Measurements from ENCODE around the gene TVP23C. TPM values are rescaled to one million over a fixed set of nuclear protein-coding genes. Genes with fewer than 3 reads are reported as not detected.
"Not testable (repeated sequence)": the region's sequence is repeated elsewhere in the genome, so short reads cannot be mapped to it uniquely, and the experiment has no call there.

Gene TVP23C
- total RNA-seq, 2 donors from 2014 or later, result 26.9 to 55.9 TPM

DNA sequence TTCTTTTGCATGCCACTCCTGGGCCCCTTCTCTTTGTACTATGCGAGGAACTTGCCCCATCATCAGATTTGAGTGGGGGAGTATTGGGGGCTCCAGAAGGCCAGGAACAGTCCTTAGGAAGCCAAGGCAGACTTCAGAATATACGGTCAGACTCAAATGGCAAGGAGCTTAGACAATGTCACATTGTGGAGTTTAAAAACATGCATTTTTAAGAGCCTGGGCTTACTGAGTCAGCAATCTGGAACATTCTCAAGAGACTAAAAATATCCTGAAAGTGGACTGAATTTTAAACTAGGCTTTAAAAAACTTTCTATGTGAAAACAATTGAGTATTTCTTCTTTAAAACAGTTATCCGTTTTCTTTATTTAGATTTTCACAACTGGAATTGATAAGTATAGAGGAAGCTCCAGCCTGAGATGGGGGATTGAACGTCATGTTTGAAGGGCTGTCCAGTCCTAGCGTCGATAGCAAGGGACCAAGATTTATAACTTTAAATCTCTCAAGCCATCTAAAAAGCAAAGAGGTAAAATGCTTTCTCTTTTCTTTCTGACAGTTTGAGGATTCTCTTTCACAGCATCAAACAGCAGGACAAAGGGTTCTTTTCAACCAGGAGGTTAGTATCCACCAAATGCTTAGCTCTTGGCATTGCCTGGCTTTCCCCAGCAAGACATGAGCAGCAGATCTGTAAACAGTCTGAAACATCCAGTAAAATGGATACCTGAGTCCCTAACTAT, 50.1 kb downstream of the TVP23C start:
- DNase-seq (ENCODE audit: low spot score) (no peak), ATAC-seq (no peak)
- no peaks in the 10 kb centered on the region for H3K9me3 Mint-ChIP-seq
- H3K36me3 Mint-ChIP-seq, result peaks cover 19% of the 10 kb centered on the region
- H3K27me3 Mint-ChIP-seq, result no peaks in the 10 kb centered on the region
- H3K27ac Mint-ChIP-seq, result no peak overlapping the region
- H3K4me3 Mint-ChIP-seq, result no peak overlapping the region
- peaks cover 0 to 9% of the 10 kb centered on the region in 2 donors for H3K4me1 Mint-ChIP-seq (ENCODE audit: low read depth in 2 of 2)

DNA sequence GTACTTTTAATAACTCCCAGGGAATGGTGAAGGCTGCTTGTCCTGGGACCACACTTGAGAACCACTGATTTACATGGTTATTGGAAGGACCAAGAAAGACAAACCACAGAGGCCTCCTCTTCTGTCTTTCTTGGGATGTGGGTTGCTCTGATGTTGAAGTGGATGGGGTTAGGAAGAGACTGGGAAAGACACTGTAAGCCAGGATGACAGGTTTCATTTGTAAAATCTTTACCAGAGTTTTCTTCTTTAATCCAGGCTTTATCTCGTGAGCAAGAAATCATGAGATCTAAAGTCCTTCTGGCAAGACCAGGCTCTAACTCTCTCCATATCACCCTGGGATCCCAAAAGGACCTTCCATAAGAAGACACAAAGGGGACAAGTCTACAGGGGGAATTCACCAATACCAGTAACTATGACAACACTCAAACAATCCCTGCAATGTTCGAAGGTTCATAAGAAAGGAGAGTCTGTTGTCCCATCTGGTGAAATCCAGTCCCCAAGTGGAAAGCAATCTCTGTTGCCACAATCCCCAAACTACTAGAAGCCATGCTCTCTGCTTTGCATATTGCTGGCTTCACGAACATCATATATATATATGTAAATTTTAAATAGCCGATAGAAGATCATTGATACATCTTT, 51.1 kb downstream of the TVP23C start:
- no peak overlapping the region for H3K4me3 Mint-ChIP-seq
- no peak for DNase-seq (ENCODE audit: low spot score)
- no peaks in the 10 kb centered on the region for H3K9me3 Mint-ChIP-seq
- peak overlapping the region in 1 of 2 donors; percentile 22 for H3K27ac Mint-ChIP-seq
- peaks cover 0 to 9% of the 10 kb centered on the region in 2 donors for H3K4me1 Mint-ChIP-seq (ENCODE audit: low read depth in 2 of 2)
- ATAC-seq, result no peak
- H3K36me3 Mint-ChIP-seq, result peaks cover 19% of the 10 kb centered on the region
- no peaks in the 10 kb centered on the region for H3K27me3 Mint-ChIP-seq

DNA sequence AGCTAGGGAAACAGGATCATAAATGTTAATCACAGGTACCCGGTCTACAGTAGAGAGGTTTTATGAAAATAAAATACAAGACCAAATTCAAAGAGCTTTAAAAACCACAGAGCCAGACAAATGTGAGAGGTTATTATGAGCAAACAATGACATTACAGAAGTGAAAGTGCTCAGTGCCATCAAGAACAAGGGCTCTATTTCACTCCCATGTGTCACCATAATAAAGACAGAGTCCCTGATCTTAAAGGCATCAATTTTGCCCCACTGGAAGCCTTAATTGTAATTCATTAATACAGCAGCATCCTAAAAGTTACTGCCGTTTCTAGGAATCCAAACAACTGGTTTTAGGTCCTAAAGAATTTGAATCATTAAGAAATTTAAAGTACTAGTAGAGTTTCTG, 52.1 kb downstream of the TVP23C start:
- no peak overlapping the region for H3K27ac Mint-ChIP-seq
- peaks cover 0 to 9% of the 10 kb centered on the region in 2 donors for H3K4me1 Mint-ChIP-seq (ENCODE audit: low read depth in 2 of 2)
- DNase-seq (ENCODE audit: low spot score) (no peak), ATAC-seq (no peak)
- H3K36me3 Mint-ChIP-seq, result peaks cover 13% of the 10 kb centered on the region
- H3K27me3 Mint-ChIP-seq, result no peaks in the 10 kb centered on the region
- no peak overlapping the region for H3K4me3 Mint-ChIP-seq
- no peaks in the 10 kb centered on the region for H3K9me3 Mint-ChIP-seq

DNA sequence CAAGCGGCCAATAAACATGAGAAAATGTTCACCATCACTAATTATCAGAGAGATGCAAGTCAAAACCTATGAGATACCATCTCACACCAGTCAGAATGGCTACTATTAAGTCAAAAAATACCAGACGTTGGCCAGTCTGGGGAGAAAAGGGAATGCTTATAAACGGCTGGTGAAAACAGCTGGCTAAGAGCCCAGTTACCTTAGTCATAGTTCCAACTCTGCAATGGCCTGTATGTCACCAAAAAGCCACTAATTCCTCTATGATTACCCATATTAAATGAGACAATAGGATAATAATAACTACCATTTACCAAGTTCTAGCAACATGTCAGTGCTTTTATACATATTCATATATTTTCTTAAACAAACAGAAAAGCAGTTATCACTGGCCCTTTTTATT, 52.9 kb downstream of the TVP23C start:
- no peak overlapping the region for H3K27ac Mint-ChIP-seq
- H3K4me1 Mint-ChIP-seq (ENCODE audit: low read depth in 2 of 2), result peaks cover 0 to 9% of the 10 kb centered on the region in 2 donors
- H3K36me3 Mint-ChIP-seq, result peaks cover 9% of the 10 kb centered on the region
- ATAC-seq (no peak), DNase-seq (ENCODE audit: low spot score) (no peak)
- H3K4me3 Mint-ChIP-seq, result no peak overlapping the region
- no peaks in the 10 kb centered on the region for H3K27me3 Mint-ChIP-seq
- no peaks in the 10 kb centered on the region for H3K9me3 Mint-ChIP-seq

DNA sequence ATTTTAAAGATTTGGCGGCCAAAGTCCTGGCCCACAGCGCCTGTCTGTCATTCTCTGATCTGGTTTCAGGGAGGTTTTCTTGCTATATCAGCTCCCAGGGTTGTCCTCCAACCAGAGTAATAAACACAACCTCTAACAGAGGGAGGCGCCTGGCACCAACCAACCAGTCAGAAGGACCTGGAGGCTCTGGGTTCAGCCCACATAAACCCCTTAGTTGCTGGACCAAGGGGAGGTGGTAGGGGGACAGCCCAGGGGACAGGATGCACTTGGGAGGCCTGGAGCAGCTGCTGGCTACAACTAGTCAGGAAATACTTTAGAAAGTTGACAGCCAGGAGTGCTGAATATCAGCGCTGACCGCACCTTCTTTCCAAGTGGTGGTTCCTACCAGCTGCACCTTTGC, 54.2 kb downstream of the TVP23C start:
- peaks cover 0 to 13% of the 10 kb centered on the region in 2 donors for H3K4me1 Mint-ChIP-seq (ENCODE audit: low read depth in 2 of 2)
- H3K9me3 Mint-ChIP-seq, result no peaks in the 10 kb centered on the region
- H3K27me3 Mint-ChIP-seq, result no peaks in the 10 kb centered on the region
- H3K27ac Mint-ChIP-seq, result no peak overlapping the region
- no peak for DNase-seq (ENCODE audit: low spot score)
- peaks cover 9% of the 10 kb centered on the region for H3K36me3 Mint-ChIP-seq
- no peak overlapping the region for H3K4me3 Mint-ChIP-seq
- ATAC-seq, result no peak

DNA sequence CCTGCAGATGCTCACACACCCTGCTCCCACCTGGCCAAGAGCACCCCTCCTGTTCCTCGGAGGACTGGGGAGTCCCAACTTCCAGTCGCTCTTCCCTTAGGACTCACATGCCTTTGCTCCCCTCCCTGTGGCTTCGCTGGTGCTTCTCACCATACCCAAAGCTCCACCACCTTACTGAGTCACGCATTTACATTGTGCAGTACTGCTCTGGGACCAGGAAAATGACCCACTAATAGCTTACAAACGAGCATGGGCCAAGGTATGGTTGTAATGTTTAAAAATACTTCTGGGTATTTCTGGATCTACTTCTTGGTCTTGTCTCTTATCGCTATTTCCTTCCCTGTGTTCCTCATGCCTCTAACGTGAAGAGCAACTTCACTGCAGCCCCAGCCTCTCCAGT, 54.8 kb downstream of the TVP23C start:
- H3K27me3 Mint-ChIP-seq, result no peaks in the 10 kb centered on the region
- no peaks in the 10 kb centered on the region for H3K9me3 Mint-ChIP-seq
- H3K36me3 Mint-ChIP-seq, result peaks cover 9% of the 10 kb centered on the region
- peaks cover 3 to 17% of the 10 kb centered on the region in 2 donors for H3K4me1 Mint-ChIP-seq (ENCODE audit: low read depth in 2 of 2)
- no peak overlapping the region for H3K27ac Mint-ChIP-seq
- ATAC-seq, result no peak
- H3K4me3 Mint-ChIP-seq, result no peak overlapping the region
- DNase-seq (ENCODE audit: low spot score), result no peak

DNA sequence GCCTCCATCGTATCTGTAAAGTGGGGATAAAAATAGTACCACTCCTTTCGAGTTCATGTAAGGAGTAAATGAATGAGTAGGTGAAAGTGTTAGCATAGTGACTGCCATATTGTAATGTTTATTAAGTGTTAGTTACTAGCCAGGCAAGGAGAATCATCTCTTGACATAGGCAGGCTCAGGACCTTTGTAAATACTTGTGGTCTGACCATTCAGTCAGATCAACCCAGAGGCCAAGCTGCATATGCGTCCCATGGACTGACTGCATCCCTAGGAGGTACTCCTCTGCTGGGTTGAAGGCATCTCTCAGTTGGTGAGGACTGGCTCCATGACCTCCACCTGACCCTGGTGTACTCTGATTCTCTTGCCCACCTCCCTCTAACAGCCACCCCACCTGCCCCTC, 55.4 kb downstream of the TVP23C start:
- no peaks in the 10 kb centered on the region for H3K27me3 Mint-ChIP-seq
- ATAC-seq (no peak), DNase-seq (ENCODE audit: low spot score) (no peak)
- H3K4me1 Mint-ChIP-seq (ENCODE audit: low read depth in 2 of 2), result peaks cover 6 to 19% of the 10 kb centered on the region in 2 donors
- no peak overlapping the region for H3K4me3 Mint-ChIP-seq
- H3K9me3 Mint-ChIP-seq, result no peaks in the 10 kb centered on the region
- H3K27ac Mint-ChIP-seq, result no peak overlapping the region
- H3K36me3 Mint-ChIP-seq, result peaks cover 9% of the 10 kb centered on the region

DNA sequence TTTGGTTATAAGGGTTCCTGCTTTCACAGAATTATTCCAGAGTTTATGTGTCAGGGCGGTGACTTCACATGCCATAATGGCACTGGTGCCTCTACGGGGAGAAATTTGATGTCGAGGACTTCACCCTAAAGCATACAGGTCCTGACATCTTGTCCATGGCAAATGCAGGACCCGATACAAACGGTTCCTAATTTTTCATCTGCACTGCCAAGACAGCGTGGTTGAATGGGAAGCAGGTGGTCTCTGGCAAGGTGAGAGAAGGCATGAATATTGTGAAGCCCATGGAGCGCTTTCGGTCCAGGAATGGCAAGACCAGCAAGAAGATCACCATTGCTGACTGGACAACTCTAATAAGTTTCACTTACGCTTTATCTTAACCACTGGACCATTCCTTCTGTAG, 56.3 kb downstream of the TVP23C start:
- no peaks in the 10 kb centered on the region for H3K9me3 Mint-ChIP-seq
- DNase-seq (ENCODE audit: low spot score) (no peak), ATAC-seq (no peak)
- peaks cover 6% of the 10 kb centered on the region for H3K36me3 Mint-ChIP-seq
- H3K4me3 Mint-ChIP-seq, result no peak overlapping the region
- H3K27ac Mint-ChIP-seq, result no peak overlapping the region
- H3K27me3 Mint-ChIP-seq, result no peaks in the 10 kb centered on the region
- peaks cover 11 to 21% of the 10 kb centered on the region in 2 donors for H3K4me1 Mint-ChIP-seq (ENCODE audit: low read depth in 2 of 2)

DNA sequence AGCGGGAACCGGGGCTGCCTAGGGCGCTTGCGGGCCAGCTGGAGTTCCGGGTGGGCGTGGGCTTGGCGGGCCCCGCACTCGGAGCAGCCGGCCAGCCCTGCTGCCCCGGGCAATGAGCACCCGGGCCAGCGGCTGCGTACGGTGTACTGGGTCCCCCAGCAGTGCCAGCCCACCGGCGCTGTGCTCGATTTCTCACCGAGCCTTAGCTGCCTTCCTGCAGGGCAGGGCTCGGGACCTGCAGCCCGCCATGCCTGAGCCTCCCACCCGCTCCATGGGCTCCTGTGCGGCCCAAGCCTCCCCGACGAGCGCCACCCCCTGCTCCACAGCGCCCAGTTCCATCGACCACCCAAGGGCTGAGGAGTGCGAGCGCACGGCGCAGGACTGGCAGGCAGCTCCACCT, 57.6 kb downstream of the TVP23C start:
- H3K4me3 Mint-ChIP-seq; DNase-seq (ENCODE audit: low spot score); H3K9me3 Mint-ChIP-seq; ATAC-seq; H3K36me3 Mint-ChIP-seq; H3K27ac Mint-ChIP-seq; H3K27me3 Mint-ChIP-seq: not testable (repeated sequence)
- H3K4me1 Mint-ChIP-seq (ENCODE audit: low read depth in 2 of 2), result peaks cover 11 to 23% of the 10 kb centered on the region in 2 donors

DNA sequence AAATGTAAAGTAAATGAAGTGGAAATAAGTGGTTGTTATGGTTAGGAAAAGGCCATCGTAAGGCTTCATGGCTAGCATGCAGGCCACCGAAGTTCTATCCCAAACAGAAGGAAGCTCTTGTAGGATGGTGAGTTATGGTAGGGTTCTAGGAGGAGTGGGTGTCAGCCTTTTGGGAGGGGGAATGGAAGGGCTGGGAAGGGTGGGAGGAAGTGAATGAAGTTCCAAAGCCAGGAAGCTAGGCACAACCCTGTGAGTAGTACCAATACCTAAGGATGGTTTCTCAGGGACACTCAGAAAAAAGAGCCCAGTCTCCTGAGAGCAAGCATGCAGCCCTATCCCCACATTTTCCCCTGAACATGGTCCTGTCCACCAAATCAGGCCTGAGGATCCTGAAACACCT, 59.6 kb downstream of the TVP23C start:
- no peak overlapping the region for H3K27ac Mint-ChIP-seq
- no peak overlapping the region for H3K4me3 Mint-ChIP-seq
- ATAC-seq, result no peak
- no peak for DNase-seq (ENCODE audit: low spot score)
- H3K27me3 Mint-ChIP-seq, result no peaks in the 10 kb centered on the region
- H3K9me3 Mint-ChIP-seq, result no peaks in the 10 kb centered on the region
- peaks cover 11 to 26% of the 10 kb centered on the region in 2 donors for H3K4me1 Mint-ChIP-seq (ENCODE audit: low read depth in 2 of 2)
- H3K36me3 Mint-ChIP-seq, result no peaks in the 10 kb centered on the region

DNA sequence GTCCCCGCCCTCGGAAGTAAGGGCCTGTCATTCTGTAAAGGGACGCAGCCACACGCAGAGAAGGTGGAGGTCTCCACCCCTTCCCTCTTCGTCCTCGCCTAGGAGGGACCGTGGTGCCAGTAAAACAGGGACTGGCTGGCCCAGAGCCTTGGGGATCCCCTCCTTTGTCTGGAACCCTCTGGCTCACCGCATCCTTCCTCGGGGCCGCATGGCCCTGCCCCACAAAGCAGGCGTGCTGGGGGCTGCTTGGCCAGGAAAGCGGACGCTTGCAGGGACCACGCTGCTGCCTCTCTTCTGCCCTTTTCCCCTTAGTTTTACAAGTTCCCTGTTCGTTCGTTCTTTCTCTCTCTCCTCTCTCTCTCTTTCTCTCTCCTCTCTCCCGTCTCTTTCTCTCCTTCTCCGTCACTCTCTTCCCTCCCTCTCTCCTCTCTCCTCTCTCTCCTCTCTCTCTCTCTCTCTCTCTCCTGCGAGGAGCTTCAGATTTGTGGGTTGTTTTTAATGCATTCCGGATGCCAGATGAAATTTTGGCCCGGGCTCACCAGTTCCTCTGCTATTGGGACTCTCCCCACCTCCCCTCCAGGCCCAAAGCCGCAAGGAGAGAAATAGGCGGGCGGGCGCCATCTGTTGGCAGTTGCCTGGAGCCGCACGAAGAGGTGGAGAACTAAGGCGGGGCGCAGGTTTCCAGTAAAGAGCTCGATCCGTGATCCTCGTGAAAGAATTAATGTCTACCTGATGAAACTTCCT, 60.7 kb downstream of the TVP23C start:
- Mint-ChIP-seq H3K27ac (peak overlapping the region in 1 of 2 donors; percentile 54), H3K27me3 (no peaks in the 10 kb centered on the region), H3K4me3 (no peak overlapping the region)

DNA sequence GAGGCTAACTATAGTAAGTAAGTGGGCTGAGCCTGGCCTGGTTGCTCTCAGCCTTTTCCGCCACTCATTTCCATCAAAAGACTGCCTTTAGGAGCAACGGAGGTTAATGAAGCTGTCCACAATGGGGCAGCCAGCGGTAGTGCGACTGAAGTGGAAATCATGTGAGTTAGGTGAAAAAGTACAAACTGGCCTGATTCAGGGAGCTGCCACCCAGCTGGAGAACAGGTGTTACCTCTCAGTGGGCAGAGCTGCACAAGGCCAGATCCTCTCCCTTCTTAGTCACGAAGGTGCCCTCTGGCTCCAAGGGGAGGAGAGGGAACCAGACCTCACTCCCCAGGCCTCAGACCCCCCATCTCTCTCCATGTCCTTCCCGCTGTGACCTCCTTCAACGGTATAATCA, 61.5 kb downstream of the TVP23C start:
- H3K36me3 Mint-ChIP-seq, result peaks cover 3% of the 10 kb centered on the region
- DNase-seq (ENCODE audit: low spot score), result no peak
- H3K4me1 Mint-ChIP-seq (ENCODE audit: low read depth in 2 of 2), result peaks cover 11 to 25% of the 10 kb centered on the region in 2 donors
- no peak for ATAC-seq
- no peak overlapping the region for H3K4me3 Mint-ChIP-seq
- no peaks in the 10 kb centered on the region for H3K9me3 Mint-ChIP-seq
- H3K27me3 Mint-ChIP-seq, result no peaks in the 10 kb centered on the region
- H3K27ac Mint-ChIP-seq, result no peak overlapping the region

More for the DNA sequence above, 60.7 kb downstream of the TVP23C start:
- ATAC-seq, result peak; percentile 76 to 81
- Mint-ChIP-seq H3K36me3 (no peaks in the 10 kb centered on the region), H3K4me1 (ENCODE audit: low read depth in 2 of 2) (peaks cover 11 to 23% of the 10 kb centered on the region in 2 donors), H3K9me3 (no peaks in the 10 kb centered on the region)
- peak; percentile 65 for DNase-seq (ENCODE audit: low spot score)

DNA sequence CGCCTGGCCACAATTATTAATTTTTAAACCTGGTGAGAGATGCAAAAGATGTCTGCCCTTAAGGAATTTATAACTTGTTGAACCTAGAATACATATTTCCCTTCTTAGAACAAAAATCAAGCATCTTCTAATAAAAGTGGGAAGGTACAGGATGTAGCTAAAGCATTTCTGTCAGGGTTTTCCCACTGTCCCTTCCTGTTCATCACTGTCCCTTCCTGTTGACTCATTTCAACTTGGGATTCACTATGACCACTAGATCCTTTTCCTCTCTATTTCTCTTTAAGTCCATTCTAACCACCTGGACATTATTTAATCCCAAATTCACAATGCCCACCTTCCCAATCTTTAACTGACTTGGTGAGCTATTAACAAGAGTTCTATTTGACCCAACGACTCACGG, 62.0 kb downstream of the TVP23C start:
- peaks cover 11 to 26% of the 10 kb centered on the region in 2 donors for H3K4me1 Mint-ChIP-seq (ENCODE audit: low read depth in 2 of 2)
- ATAC-seq (no peak), DNase-seq (ENCODE audit: low spot score) (no peak)
- peaks cover 5% of the 10 kb centered on the region for H3K36me3 Mint-ChIP-seq
- H3K27ac Mint-ChIP-seq, result no peak overlapping the region
- H3K27me3 Mint-ChIP-seq, result no peaks in the 10 kb centered on the region
- H3K9me3 Mint-ChIP-seq, result no peaks in the 10 kb centered on the region
- H3K4me3 Mint-ChIP-seq, result no peak overlapping the region

DNA sequence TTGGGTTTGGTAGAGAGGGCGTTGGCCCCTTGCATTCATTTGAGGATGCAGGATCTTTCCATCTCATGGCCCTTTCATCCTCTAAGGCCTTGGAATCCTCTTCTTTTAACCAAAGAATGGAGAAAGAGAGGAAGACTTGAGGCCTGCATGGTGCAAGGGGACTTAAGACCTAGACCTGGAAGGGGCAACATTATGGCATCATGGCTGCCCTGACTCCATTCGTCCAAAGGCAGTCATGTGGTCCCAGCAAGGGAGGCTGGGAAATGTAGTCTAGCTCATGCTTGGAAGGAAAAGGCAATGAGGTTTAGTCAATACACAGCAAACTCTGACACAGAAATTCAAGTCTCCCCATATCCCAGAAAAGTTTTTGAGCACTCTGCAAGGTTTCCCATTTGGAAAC, 65.2 kb downstream of the TVP23C start:
- Mint-ChIP-seq H3K9me3 (no peaks in the 10 kb centered on the region), H3K4me3 (no peak overlapping the region), H3K27me3 (no peaks in the 10 kb centered on the region), H3K27ac (no peak overlapping the region), H3K4me1 (ENCODE audit: low read depth in 2 of 2) (peaks cover 6 to 20% of the 10 kb centered on the region in 2 donors), H3K36me3 (peaks cover 11% of the 10 kb centered on the region)
- DNase-seq (ENCODE audit: low spot score), result no peak
- no peak for ATAC-seq

Measured in natural killer cell treated with Interleukin-12 subunit alpha and Interleukin-12 subunit beta and Interleukin-15 and Interleukin-18, amount 100 ng/mL, for 72 hours (primary cell).